Tibial artery (tissue), 4 donors: Measurements from ENCODE around the gene BUD23.

Experiments
- DNase-seq, 2 donors: peaks; one replicate each; pipeline ENCODE4 v3.0.0-alpha.2; 2019
- H3K27ac ChIP-seq, 2 donors: fragments of 200-600 bp; sonication (generic) in 1 of 2; 1 replicate in 1 of 2; 2 replicates in 1 of 2; pipeline ENCODE4 v1.5.1; 2018 to 2019; ENCODE audit warnings: mild to moderate bottlenecking in 1 of 2
- H3K27me3 ChIP-seq, 2 donors: fragments of 200-600 bp; sonication (generic) in 1 of 2; one replicate each; pipeline versions ENCODE4 v1.5.1 to v1.6.0; 2016 to 2019
- H3K36me3 ChIP-seq, 3 donors: fragments of 200-600 bp; sonication (generic) in 2 of 3; one replicate each; pipeline ENCODE4 v1.5.1; 2016 to 2019; ENCODE audit warnings: mild to moderate bottlenecking in 2 of 3
- H3K4me1 ChIP-seq, 4 donors: fragments of 200-600 bp; sonication (generic) in 2 of 4; 1 replicate in 3 of 4; 2 replicates in 1 of 4; pipeline ENCODE4 v1.5.1; 2016 to 2019
- H3K4me3 ChIP-seq, 2 donors: fragments of 200-600 bp; sonication (generic) in 1 of 2; 1 replicate in 1 of 2; 2 replicates in 1 of 2; pipeline ENCODE4 v1.5.1; 2018 to 2019; ENCODE audit warnings: mild to moderate bottlenecking in 2 of 2
- H3K9me3 ChIP-seq, 3 donors: fragments of 200-600 bp; sonication (generic) in 1 of 3; one replicate each; pipeline ENCODE4 v1.5.1; 2016 to 2019
- intact Hi-C: fragments of 100-400 bp; cut with DNase I; formaldehyde crosslinking; loops from one replicate; pipeline ENCODE4 v1.15.0; 2023; ENCODE audit warnings: low total_unique reads
- TF ChIP-seq, protein P1 (sequence below), 2 experiments: fragments of 200-600 bp in 1 of 2; fragments of 450-650 bp in 1 of 2; IDR thresholded peaks; one replicate each; pipeline ENCODE4 v1.5.1; 2017 to 2019; ENCODE audit warnings: antibody characterized with exemption in 2 of 2, mild to moderate bottlenecking in 1 of 2, moderate library complexity in 1 of 2

The BUD23 gene

DNA sequence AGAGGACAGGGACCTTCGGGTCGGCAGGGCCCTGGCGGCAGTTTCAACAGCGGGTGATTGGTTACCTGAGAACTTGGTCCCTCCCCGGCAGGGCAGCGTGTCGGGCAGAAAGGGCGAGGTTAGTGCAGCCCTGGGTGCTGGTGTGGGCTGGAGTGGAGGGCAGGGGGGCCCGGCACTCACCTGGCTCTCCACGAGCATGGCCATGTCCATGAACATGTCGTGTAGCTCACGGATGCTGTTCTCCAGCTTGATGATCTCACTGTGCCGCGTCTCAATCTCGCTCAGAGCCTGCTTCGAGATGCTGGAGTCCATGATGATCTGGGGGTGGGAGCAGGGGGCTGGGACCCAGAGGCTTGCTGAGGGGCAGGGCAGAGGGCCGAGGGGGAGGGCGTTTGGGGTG, 19.3 kb downstream of the BUD23 start:
- no peak for DNase-seq
- Histone ChIP-seq H3K4me3 (no peak overlapping the region), H3K9me3 (no peaks in the 10 kb centered on the region), H3K27ac (no peak overlapping the region), H3K27me3 (no peaks in the 10 kb centered on the region), H3K4me1 (peaks cover 0 to 35% (median 24%) of the 10 kb centered on the region in 4 donors), H3K36me3 (peaks cover 2 to 56% (median 32%) of the 10 kb centered on the region in 3 donors)
- intact Hi-C loops = no loop called here
- TF ChIP-seq, protein P1, sequence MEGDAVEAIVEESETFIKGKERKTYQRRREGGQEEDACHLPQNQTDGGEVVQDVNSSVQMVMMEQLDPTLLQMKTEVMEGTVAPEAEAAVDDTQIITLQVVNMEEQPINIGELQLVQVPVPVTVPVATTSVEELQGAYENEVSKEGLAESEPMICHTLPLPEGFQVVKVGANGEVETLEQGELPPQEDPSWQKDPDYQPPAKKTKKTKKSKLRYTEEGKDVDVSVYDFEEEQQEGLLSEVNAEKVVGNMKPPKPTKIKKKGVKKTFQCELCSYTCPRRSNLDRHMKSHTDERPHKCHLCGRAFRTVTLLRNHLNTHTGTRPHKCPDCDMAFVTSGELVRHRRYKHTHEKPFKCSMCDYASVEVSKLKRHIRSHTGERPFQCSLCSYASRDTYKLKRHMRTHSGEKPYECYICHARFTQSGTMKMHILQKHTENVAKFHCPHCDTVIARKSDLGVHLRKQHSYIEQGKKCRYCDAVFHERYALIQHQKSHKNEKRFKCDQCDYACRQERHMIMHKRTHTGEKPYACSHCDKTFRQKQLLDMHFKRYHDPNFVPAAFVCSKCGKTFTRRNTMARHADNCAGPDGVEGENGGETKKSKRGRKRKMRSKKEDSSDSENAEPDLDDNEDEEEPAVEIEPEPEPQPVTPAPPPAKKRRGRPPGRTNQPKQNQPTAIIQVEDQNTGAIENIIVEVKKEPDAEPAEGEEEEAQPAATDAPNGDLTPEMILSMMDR (IDR thresholded peaks at IDR 0.05) = no peak

DNA sequence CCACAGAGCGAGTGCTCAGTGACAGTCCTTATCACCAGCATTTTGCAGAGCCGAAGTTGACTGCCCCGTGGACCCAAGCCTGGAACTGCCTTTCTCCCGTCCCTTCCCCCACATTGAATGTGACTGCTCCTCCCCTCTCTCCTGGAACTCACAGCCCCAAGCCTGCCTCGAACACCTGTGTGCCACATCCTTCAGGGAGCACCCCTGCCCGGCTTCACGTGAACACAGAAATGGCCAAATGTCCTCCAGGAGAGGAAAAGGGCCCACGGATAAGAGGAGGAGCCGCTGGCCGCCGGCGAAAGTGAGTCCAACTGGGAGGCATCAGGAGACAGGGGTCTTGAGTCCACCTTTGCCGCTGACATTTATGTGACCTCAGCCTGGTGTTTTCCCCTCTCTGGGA, 19.8 kb downstream of the BUD23 start:
- TF ChIP-seq, protein P1 (IDR thresholded peaks at IDR 0.05) = no peak
- Histone ChIP-seq H3K4me3 (no peak overlapping the region), H3K9me3 (no peaks in the 10 kb centered on the region), H3K27ac (no peak overlapping the region), H3K27me3 (no peaks in the 10 kb centered on the region), H3K36me3 (peaks cover 0 to 51% (median 29%) of the 10 kb centered on the region in 3 donors), H3K4me1 (peaks cover 0 to 36% (median 24%) of the 10 kb centered on the region in 4 donors)
- intact Hi-C loops = no loop called here
- no peak for DNase-seq

DNA sequence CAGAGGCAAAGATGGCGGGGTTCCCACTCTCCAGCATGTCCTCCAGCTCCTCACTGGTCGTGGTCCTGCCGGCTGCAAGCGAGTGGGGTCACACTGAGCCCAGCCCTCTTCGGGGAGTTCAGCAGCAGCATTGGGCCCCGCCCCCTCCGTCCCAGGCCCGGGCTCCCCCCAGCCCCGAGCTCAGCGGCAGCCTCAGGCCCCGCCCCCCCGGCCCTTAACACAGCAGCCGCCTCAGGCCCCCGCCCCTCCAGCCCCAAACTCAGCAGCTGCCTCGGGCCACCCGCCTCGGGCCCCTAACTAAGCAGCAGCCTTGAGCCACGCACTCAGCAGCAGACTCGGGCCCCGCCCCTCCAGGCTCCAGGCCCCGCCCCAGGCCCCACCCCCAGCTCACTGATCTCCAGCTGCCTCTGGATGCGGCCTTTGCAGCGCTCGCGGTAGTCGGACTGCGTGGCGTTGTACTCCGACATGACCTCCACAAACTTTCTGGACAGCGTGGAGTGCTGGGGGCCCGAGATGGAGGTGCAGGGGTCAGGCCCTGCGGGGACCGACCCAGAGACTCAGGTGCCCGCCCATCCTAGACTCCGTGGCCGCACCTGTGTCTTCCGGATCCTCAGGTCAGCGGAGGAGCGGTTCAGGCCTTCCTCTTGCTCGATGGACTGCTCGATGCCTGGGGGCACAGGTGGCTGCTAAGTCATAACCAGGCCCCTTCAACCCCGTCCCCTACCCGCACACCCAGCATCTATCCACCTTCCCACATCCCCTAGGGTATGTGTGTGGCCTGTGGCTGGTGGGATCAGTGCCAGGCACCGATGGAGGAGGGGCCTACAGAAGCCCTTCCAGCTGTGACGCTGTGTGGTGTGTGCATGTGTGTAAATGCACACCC, 20.6 kb downstream of the BUD23 start:
- no peaks in the 10 kb centered on the region for H3K27me3 ChIP-seq
- DNase-seq = no peak
- no peaks in the 10 kb centered on the region for H3K9me3 ChIP-seq
- TF ChIP-seq, protein P1 (IDR thresholded peaks at IDR 0.05) = no peak
- intact Hi-C loops = no loop called here
- peaks cover 0 to 36% (median 24%) of the 10 kb centered on the region in 4 donors for H3K4me1 ChIP-seq
- peak overlapping the region in 1 of 2 donors; percentile 19 for H3K27ac ChIP-seq
- H3K36me3 ChIP-seq = peaks cover 0 to 49% (median 21%) of the 10 kb centered on the region in 3 donors
- peak overlapping the region; percentile 15 to 24 for H3K4me3 ChIP-seq

DNA sequence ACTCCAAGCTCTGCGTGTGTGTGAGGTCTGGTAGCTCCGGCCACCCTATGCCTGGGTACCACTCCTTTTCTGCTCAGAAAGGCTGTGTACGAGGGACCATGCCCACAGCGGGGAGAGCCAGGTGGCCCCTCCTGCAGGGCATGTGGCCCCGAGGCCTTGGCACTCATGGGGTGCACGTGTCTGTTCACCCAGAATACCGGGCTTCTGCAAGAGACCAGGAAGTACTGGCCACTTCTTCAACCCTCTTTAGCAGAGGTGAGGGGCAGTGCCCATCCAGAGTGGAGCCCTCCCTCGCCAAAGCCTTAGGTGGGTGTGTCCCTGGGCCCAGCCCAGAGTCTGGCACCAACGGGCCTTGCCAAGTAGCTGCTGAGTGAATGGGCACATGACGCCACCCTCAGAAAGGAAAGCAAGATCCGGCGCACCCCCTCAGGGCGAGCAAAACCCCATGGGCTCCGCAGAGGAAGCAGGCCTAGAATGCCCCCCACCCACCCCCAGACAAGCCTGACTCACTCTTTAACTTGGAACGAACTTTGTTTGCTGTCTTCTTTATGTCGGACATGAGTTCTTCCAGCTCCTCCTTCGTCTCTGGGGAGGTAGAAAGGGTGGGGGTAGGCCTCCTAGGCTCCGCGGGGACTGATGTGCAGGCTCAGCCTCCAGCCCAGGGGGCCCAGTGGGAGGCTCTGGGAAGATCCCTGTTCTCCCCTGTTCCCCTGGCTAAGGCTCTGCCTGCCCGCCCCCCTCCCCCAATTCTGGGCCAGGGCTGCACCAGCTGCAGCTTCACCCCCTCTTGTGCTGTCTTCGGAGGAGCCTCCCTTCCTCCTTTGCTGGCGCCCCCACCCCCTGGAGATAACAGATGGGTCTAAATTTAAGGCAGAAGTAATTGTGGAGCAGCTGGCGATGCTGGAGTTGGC, 21.5 kb downstream of the BUD23 start:
- peaks cover 0 to 44% (median 12%) of the 10 kb centered on the region in 3 donors for H3K36me3 ChIP-seq
- H3K4me1 ChIP-seq = peaks cover 0 to 36% (median 24%) of the 10 kb centered on the region in 4 donors
- TF ChIP-seq, protein P1 (IDR thresholded peaks at IDR 0.05) = no peak
- no peaks in the 10 kb centered on the region for H3K9me3 ChIP-seq
- H3K27ac ChIP-seq = peak overlapping the region; percentile 57 to 58
- intact Hi-C loops = no loop called here
- no peak overlapping the region for H3K4me3 ChIP-seq
- DNase-seq = peak in 1 of 2 donors; percentile 84
- no peaks in the 10 kb centered on the region for H3K27me3 ChIP-seq

DNA sequence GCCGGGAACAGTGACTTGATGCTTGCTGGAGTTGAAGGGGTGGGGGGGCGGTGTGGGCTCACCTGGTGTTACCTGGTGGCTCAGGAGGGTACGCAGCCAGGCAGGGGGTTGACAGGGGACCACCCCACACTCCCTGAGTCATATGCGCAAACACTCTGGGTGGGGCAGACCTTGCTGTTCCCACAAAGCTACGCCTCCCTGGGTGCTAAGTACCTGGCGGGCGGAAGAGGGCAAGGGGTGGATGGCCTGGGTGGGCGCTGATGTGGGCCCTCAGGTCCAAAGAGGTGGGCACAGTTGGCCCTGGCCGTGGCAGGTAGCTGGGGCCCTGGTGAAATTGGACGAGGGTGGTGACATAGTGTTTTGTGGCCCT, 22.1 kb downstream of the BUD23 start:
- Histone ChIP-seq H3K36me3 (peaks cover 0 to 38% (median 8%) of the 10 kb centered on the region in 3 donors), H3K9me3 (no peaks in the 10 kb centered on the region), H3K4me3 (no peak overlapping the region), H3K27ac (peak overlapping the region; percentile 57 to 58), H3K4me1 (peaks cover 0 to 36% (median 24%) of the 10 kb centered on the region in 4 donors), H3K27me3 (no peaks in the 10 kb centered on the region)
- DNase-seq = no peak
- TF ChIP-seq, protein P1 (IDR thresholded peaks at IDR 0.05) = no peak
- intact Hi-C loops = no loop called here
